ENCODE results near the gene RPH3AL.

Gene RPH3AL

GRCh38 chr17:311119-311782 is 41.4 kb downstream of the RPH3AL start:
- H3K9me3 Mint-ChIP-seq = peaks cover 6% of the 10 kb centered on the region
- H3K4me1 Mint-ChIP-seq (ENCODE audit: low read depth) = no peaks in the 10 kb centered on the region
- no peak overlapping the region for H3K4me3 Mint-ChIP-seq
- no peaks in the 10 kb centered on the region for H3K27me3 Mint-ChIP-seq
- no peak overlapping the region for H3K27ac Mint-ChIP-seq
- no peaks in the 10 kb centered on the region for H3K36me3 Mint-ChIP-seq (ENCODE audit: low read depth)

GRCh38 chr17:310111-311010 is 42.2 kb downstream of the RPH3AL start:
- Mint-ChIP-seq H3K27me3 (no peaks in the 10 kb centered on the region), H3K4me1 (ENCODE audit: low read depth) (no peaks in the 10 kb centered on the region), H3K9me3 (peaks cover 3% of the 10 kb centered on the region), H3K4me3 (no peak overlapping the region), H3K36me3 (ENCODE audit: low read depth) (no peaks in the 10 kb centered on the region), H3K27ac (no peak overlapping the region)

- no peaks in the 10 kb centered on the region for H3K27me3 Mint-ChIP-seq
- no peak overlapping the region for H3K4me3 Mint-ChIP-seq
- no peaks in the 10 kb centered on the region for H3K4me1 Mint-ChIP-seq (ENCODE audit: low read depth)
- H3K27ac Mint-ChIP-seq = no peak overlapping the region
- H3K36me3 Mint-ChIP-seq (ENCODE audit: low read depth) = no peaks in the 10 kb centered on the region
- H3K9me3 Mint-ChIP-seq = no peaks in the 10 kb centered on the region
Measured at GRCh38 chr17:309361-309888, 43.2 kb downstream of the RPH3AL start.

GRCh38 chr17:307741-308507 is 44.7 kb downstream of the RPH3AL start:
- no peaks in the 10 kb centered on the region for H3K27me3 Mint-ChIP-seq

GRCh38 chr17:307295-307691 is 45.3 kb downstream of the RPH3AL start:
- H3K4me1 Mint-ChIP-seq (ENCODE audit: low read depth) = no peaks in the 10 kb centered on the region
- H3K4me3 Mint-ChIP-seq = no peak overlapping the region
- no peak overlapping the region for H3K27ac Mint-ChIP-seq
- H3K27me3 Mint-ChIP-seq = no peaks in the 10 kb centered on the region
- H3K36me3 Mint-ChIP-seq (ENCODE audit: low read depth) = no peaks in the 10 kb centered on the region
- H3K9me3 Mint-ChIP-seq = no peaks in the 10 kb centered on the region

More at GRCh38 chr17:307741-308507, 44.7 kb downstream of the RPH3AL start:
- Mint-ChIP-seq H3K9me3 (no peaks in the 10 kb centered on the region), H3K27ac (no peak overlapping the region), H3K36me3 (ENCODE audit: low read depth) (no peaks in the 10 kb centered on the region), H3K4me1 (ENCODE audit: low read depth) (no peaks in the 10 kb centered on the region), H3K4me3 (no peak overlapping the region)

GRCh38 chr17:306536-307294 is 45.9 kb downstream of the RPH3AL start:
- H3K4me3 Mint-ChIP-seq = no peak overlapping the region
- H3K9me3 Mint-ChIP-seq = no peaks in the 10 kb centered on the region
- H3K4me1 Mint-ChIP-seq (ENCODE audit: low read depth) = no peaks in the 10 kb centered on the region
- no peaks in the 10 kb centered on the region for H3K36me3 Mint-ChIP-seq (ENCODE audit: low read depth)
- H3K27ac Mint-ChIP-seq = no peak overlapping the region
- no peaks in the 10 kb centered on the region for H3K27me3 Mint-ChIP-seq

GRCh38 chr17:306116-306515 is 46.5 kb downstream of the RPH3AL start:
- no peak overlapping the region for H3K4me3 Mint-ChIP-seq
- H3K4me1 Mint-ChIP-seq (ENCODE audit: low read depth) = no peaks in the 10 kb centered on the region
- no peaks in the 10 kb centered on the region for H3K27me3 Mint-ChIP-seq
- no peak overlapping the region for H3K27ac Mint-ChIP-seq
- no peaks in the 10 kb centered on the region for H3K36me3 Mint-ChIP-seq (ENCODE audit: low read depth)
- H3K9me3 Mint-ChIP-seq = no peaks in the 10 kb centered on the region

GRCh38 chr17:305090-305976 is 47.3 kb downstream of the RPH3AL start:
- Mint-ChIP-seq H3K27ac (no peak overlapping the region), H3K4me1 (ENCODE audit: low read depth) (no peaks in the 10 kb centered on the region), H3K36me3 (ENCODE audit: low read depth) (no peaks in the 10 kb centered on the region), H3K4me3 (no peak overlapping the region), H3K9me3 (no peaks in the 10 kb centered on the region), H3K27me3 (no peaks in the 10 kb centered on the region)

GRCh38 chr17:304461-304860 is 48.1 kb downstream of the RPH3AL start:
- no peaks in the 10 kb centered on the region for H3K4me1 Mint-ChIP-seq (ENCODE audit: low read depth)
- H3K4me3 Mint-ChIP-seq = no peak overlapping the region
- H3K9me3 Mint-ChIP-seq = no peaks in the 10 kb centered on the region
- H3K27me3 Mint-ChIP-seq = no peaks in the 10 kb centered on the region
- H3K27ac Mint-ChIP-seq = no peak overlapping the region
- H3K36me3 Mint-ChIP-seq (ENCODE audit: low read depth) = no peaks in the 10 kb centered on the region

- Mint-ChIP-seq H3K27ac (no peak overlapping the region), H3K36me3 (ENCODE audit: low read depth) (no peaks in the 10 kb centered on the region), H3K4me1 (ENCODE audit: low read depth) (no peaks in the 10 kb centered on the region), H3K9me3 (no peaks in the 10 kb centered on the region), H3K4me3 (no peak overlapping the region), H3K27me3 (no peaks in the 10 kb centered on the region)
Measured at GRCh38 chr17:303168-303567, 49.4 kb downstream of the RPH3AL start.

GRCh38 chr17:302300-302698 is 50.3 kb downstream of the RPH3AL start:
- H3K4me1 Mint-ChIP-seq (ENCODE audit: low read depth) = no peaks in the 10 kb centered on the region
- H3K27ac Mint-ChIP-seq = no peak overlapping the region
- H3K36me3 Mint-ChIP-seq (ENCODE audit: low read depth) = no peaks in the 10 kb centered on the region
- H3K4me3 Mint-ChIP-seq = no peak overlapping the region
- H3K9me3 Mint-ChIP-seq = no peaks in the 10 kb centered on the region
- no peaks in the 10 kb centered on the region for H3K27me3 Mint-ChIP-seq

GRCh38 chr17:301681-302299 is 50.8 kb downstream of the RPH3AL start:
- H3K27ac Mint-ChIP-seq = no peak overlapping the region
- H3K36me3 Mint-ChIP-seq (ENCODE audit: low read depth) = no peaks in the 10 kb centered on the region
- H3K4me1 Mint-ChIP-seq (ENCODE audit: low read depth) = no peaks in the 10 kb centered on the region
- no peaks in the 10 kb centered on the region for H3K9me3 Mint-ChIP-seq
- H3K27me3 Mint-ChIP-seq = no peaks in the 10 kb centered on the region
- no peak overlapping the region for H3K4me3 Mint-ChIP-seq

- H3K36me3 Mint-ChIP-seq (ENCODE audit: low read depth) = no peaks in the 10 kb centered on the region
- no peak overlapping the region for H3K27ac Mint-ChIP-seq
- no peaks in the 10 kb centered on the region for H3K27me3 Mint-ChIP-seq
- H3K4me1 Mint-ChIP-seq (ENCODE audit: low read depth) = no peaks in the 10 kb centered on the region
- H3K9me3 Mint-ChIP-seq = no peaks in the 10 kb centered on the region
- H3K4me3 Mint-ChIP-seq = no peak overlapping the region
Measured at GRCh38 chr17:300881-301280, 51.7 kb downstream of the RPH3AL start.
